IPS-18a (cell line): ENCODE measurements around the gene VASP.

Experiments
- H3K27ac ChIP-seq: one replicate; pipeline ENCODE4 v1.5.1; 2013; ENCODE audit warnings: low read length
- H3K27me3 ChIP-seq: one replicate; pipeline ENCODE4 v1.6.1; 2013; ENCODE audit warnings: mild to moderate bottlenecking, low read length; ENCODE audit not compliant: control insufficient read depth, insufficient read depth
- H3K36me3 ChIP-seq: one replicate; pipeline ENCODE4 v1.6.1; 2013; ENCODE audit warnings: low read depth, low read length; ENCODE audit not compliant: control insufficient read depth
- H3K4me1 ChIP-seq: one replicate; pipeline ENCODE4 v1.6.1; 2013; ENCODE audit warnings: low read depth, low read length; ENCODE audit not compliant: control insufficient read depth
- H3K4me3 ChIP-seq: one replicate; pipeline ENCODE4 v1.5.1; 2013; ENCODE audit warnings: low read length
- H3K9ac ChIP-seq: one replicate; pipeline ENCODE4 v1.6.1; 2013; ENCODE audit warnings: mild to moderate bottlenecking, low read length, moderate library complexity
- H3K9me3 ChIP-seq: one replicate; pipeline ENCODE4 v1.6.1; 2013; ENCODE audit warnings: low read depth, low read length; ENCODE audit not compliant: control insufficient read depth

The VASP gene

GRCh38 chr19:45469132-45469944, 37.9 kb upstream of the VASP start:
- Histone ChIP-seq H3K9me3 (no peaks in the 10 kb centered on the region), H3K4me1 (peaks cover 5% of the 10 kb centered on the region), H3K27me3 (peaks cover 67% of the 10 kb centered on the region), H3K27ac (peak overlapping the region; percentile 100), H3K4me3 (peak overlapping the region; percentile 95), H3K36me3 (no peaks in the 10 kb centered on the region), H3K9ac (peak overlapping the region; percentile 91)

DNA sequence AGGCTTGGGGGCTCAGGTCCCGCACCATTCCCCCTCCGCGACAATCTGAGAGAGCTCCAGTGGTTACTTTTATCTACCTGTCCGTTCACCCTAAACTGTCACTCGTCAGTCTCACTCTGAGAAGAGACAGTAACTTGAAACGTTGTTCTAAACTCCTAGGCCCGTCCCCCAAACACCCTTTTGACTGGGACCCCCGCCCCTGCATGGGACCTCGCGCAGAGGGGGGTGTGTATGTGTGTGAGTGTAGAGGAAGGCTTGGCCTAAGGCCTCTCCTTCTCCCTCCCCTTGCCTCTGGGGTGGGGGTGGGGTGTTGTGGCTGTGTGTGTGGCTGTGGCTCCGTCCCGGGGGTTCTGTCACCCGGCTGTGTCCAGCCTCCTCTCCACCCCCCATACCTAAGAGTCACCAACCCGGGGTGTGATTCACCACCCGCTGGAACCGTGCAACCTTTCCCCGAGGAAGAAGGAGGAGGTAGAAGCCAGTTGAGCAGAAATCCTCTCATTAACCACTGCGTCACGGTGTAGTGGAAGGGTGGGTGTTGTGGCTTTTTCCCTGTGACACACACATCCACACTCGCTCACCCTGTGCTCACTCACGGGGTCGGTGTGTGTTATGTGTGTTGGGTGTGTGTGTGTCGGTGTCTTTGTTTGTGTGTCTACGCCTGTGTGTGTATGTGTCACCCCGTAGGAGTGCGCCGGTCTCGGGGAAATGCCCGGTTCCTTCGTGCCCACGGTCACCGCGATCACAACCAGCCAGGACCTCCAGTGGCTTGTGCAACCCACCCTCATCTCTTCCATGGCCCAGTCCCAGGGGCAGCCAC, 37.1 kb upstream of the VASP start:
- Histone ChIP-seq H3K27me3 (peaks cover 74% of the 10 kb centered on the region), H3K9ac (peak overlapping the region; percentile 91), H3K9me3 (no peaks in the 10 kb centered on the region), H3K4me1 (peaks cover 5% of the 10 kb centered on the region), H3K36me3 (no peaks in the 10 kb centered on the region), H3K4me3 (peak overlapping the region; percentile 95), H3K27ac (peak overlapping the region; percentile 100)

GRCh38 chr19:45470762-45471081, 36.6 kb upstream of the VASP start:
- Histone ChIP-seq H3K9me3 (no peaks in the 10 kb centered on the region), H3K36me3 (no peaks in the 10 kb centered on the region), H3K4me1 (peaks cover 5% of the 10 kb centered on the region), H3K27ac (no peak overlapping the region), H3K27me3 (peaks cover 80% of the 10 kb centered on the region), H3K4me3 (no peak overlapping the region), H3K9ac (no peak overlapping the region)

- Histone ChIP-seq H3K4me1 (peaks cover 5% of the 10 kb centered on the region), H3K27me3 (peaks cover 83% of the 10 kb centered on the region), H3K4me3 (no peak overlapping the region), H3K36me3 (no peaks in the 10 kb centered on the region), H3K9ac (no peak overlapping the region), H3K9me3 (no peaks in the 10 kb centered on the region), H3K27ac (no peak overlapping the region)
These were observed 36.0 kb upstream of the VASP start for GRCh38 chr19:45471111-45471930.

DNA sequence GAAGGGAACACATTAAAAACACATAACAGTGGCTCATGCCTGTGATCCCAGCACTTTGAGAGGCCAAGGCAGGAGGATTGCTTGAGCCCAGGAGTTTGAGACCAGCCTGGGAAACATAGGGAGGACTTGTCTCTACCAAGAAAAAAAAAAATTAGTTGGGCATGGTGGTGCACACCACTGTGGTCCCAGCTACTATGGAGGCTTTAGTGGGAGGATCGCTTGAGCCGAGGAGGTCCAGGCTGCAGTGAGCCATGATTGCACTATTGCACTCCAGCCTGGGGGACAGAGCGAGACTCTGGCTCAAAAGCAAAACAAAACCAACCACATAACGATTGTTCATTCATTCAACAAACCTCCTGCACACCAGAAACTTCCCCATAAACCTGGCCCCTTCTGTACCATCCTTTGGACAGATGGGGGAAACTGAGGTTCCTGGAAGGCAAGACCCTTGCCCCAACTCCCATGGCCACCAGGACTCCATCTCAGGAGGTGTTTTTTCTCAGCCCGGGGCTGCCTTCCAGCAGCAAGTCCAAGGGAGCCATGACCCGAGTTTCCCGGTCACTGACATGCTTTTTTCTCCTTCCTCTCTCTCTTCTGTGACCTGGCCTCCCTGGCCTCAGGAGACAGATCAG, 35.2 kb upstream of the VASP start:
- Histone ChIP-seq H3K4me3 (peak overlapping the region; percentile 52), H3K9ac (no peak overlapping the region), H3K27me3 (peaks cover 77% of the 10 kb centered on the region), H3K36me3 (no peaks in the 10 kb centered on the region), H3K4me1 (peaks cover 5% of the 10 kb centered on the region), H3K9me3 (no peaks in the 10 kb centered on the region), H3K27ac (no peak overlapping the region)

DNA sequence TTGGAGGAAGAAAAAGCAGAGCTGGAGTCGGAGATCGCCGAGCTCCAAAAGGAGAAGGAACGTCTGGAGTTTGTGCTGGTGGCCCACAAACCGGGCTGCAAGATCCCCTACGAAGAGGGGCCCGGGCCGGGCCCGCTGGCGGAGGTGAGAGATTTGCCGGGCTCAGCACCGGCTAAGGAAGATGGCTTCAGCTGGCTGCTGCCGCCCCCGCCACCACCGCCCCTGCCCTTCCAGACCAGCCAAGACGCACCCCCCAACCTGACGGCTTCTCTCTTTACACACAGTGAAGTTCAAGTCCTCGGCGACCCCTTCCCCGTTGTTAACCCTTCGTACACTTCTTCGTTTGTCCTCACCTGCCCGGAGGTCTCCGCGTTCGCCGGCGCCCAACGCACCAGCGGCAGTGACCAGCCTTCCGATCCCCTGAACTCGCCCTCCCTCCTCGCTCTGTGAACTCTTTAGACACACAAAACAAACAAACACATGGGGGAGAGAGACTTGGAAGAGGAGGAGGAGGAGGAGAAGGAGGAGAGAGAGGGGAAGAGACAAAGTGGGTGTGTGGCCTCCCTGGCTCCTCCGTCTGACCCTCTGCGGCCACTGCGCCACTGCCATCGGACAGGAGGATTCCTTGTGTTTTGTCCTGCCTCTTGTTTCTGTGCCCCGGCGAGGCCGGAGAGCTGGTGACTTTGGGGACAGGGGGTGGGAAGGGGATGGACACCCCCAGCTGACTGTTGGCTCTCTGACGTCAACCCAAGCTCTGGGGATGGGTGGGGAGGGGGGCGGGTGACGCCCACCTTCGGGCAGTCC, 34.5 kb upstream of the VASP start:
- Histone ChIP-seq H3K27ac (no peak overlapping the region), H3K36me3 (no peaks in the 10 kb centered on the region), H3K4me3 (peak overlapping the region; percentile 52), H3K9ac (no peak overlapping the region), H3K4me1 (peaks cover 5% of the 10 kb centered on the region), H3K27me3 (peaks cover 74% of the 10 kb centered on the region), H3K9me3 (no peaks in the 10 kb centered on the region)

DNA sequence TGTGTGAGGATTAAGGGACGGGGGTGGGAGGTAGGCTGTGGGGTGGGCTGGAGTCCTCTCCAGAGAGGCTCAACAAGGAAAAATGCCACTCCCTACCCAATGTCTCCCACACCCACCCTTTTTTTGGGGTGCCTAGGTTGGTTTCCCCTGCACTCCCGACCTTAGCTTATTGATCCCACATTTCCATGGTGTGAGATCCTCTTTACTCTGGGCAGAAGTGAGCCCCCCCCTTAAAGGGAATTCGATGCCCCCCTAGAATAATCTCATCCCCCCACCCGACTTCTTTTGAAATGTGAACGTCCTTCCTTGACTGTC, 34.0 kb upstream of the VASP start:
- no peak overlapping the region for H3K27ac ChIP-seq
- peaks cover 10% of the 10 kb centered on the region for H3K4me1 ChIP-seq
- no peak overlapping the region for H3K9ac ChIP-seq
- peaks cover 69% of the 10 kb centered on the region for H3K27me3 ChIP-seq
- H3K9me3 ChIP-seq: no peaks in the 10 kb centered on the region
- H3K4me3 ChIP-seq: no peak overlapping the region
- H3K36me3 ChIP-seq: no peaks in the 10 kb centered on the region

DNA sequence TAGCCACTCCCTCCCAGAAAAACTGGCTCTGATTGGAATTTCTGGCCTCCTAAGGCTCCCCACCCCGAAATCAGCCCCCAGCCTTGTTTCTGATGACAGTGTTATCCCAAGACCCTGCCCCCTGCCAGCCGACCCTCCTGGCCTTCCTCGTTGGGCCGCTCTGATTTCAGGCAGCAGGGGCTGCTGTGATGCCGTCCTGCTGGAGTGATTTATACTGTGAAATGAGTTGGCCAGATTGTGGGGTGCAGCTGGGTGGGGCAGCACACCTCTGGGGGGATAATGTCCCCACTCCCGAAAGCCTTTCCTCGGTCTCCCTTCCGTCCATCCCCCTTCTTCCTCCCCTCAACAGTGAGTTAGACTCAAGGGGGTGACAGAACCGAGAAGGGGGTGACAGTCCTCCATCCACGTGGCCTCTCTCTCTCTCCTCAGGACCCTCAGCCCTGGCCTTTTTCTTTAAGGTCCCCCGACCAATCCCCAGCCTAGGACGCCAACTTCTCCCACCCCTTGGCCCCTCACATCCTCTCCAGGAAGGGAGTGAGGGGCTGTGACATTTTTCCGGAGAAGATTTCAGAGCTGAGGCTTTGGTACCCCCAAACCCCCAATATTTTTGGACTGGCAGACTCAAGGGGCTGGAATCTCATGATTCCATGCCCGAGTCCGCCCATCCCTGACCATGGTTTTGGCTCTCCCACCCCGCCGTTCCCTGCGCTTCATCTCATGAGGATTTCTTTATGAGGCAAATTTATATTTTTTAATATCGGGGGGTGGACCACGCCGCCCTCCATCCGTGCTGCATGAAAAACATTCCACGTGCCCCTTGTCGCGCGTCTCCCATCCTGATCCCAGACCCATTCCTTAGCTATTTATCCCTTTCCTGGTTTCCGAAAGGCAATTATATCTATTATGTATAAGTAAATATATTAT, 33.3 kb upstream of the VASP start:
- Histone ChIP-seq H3K4me3 (no peak overlapping the region), H3K36me3 (no peaks in the 10 kb centered on the region), H3K9me3 (no peaks in the 10 kb centered on the region), H3K27ac (no peak overlapping the region), H3K9ac (no peak overlapping the region), H3K27me3 (peaks cover 64% of the 10 kb centered on the region), H3K4me1 (peaks cover 10% of the 10 kb centered on the region)

GRCh38 chr19:45474606-45475521, 32.4 kb upstream of the VASP start:
- Histone ChIP-seq H3K27ac (no peak overlapping the region), H3K9ac (no peak overlapping the region), H3K4me1 (peaks cover 8% of the 10 kb centered on the region), H3K4me3 (no peak overlapping the region), H3K36me3 (no peaks in the 10 kb centered on the region), H3K27me3 (peaks cover 68% of the 10 kb centered on the region), H3K9me3 (no peaks in the 10 kb centered on the region)
